Naive thymus-derived CD8-positive, alpha-beta T cell (primary cell): Measurements from ENCODE around the gene PPP1CC. TPM values are rescaled to one million over a fixed set of nuclear protein-coding genes. Genes with fewer than 3 reads are reported as not detected.

Experiments
- ATAC-seq, 2 donors: fragments of 150-1000 bp; cut with Tn5 transposase in 1 of 2; sonication (Bioruptor Pico), chemical (Tn5 transposase) in 1 of 2; 1 replicate in 1 of 2; 2 replicates in 1 of 2; pipeline ENCODE4 v1.10.0; 2021; ENCODE audit warnings: mild to moderate bottlenecking in 2 of 2, moderate library complexity in 2 of 2
- POLR2A ChIA-PET: fragments of 350-600 bp; sonication (Branson Sonifier 250); formaldehyde crosslinking; loops from one replicate; lab custom pipeline; 2021; ENCODE audit warnings: antibody characterized with exemption; lab: Charles Lee
- DNase-seq, 10 donors: peaks; one replicate each; pipeline versions ENCODE4 v3.0.0 to v3.0.0-alpha.2; 2020 to 2022
- H3K27ac Mint-ChIP-seq, 10 donors: one replicate each; pipeline ENCODE4 v1.8.0; 2020 to 2022; ENCODE audit warnings: mild to moderate bottlenecking in 10 of 10, mixed read lengths in 10 of 10, moderate library complexity in 4 of 10, inconsistent platforms in 1 of 10
- H3K27me3 Mint-ChIP-seq, 5 donors: one replicate each; pipeline ENCODE4 v1.8.0; 2021 to 2022; ENCODE audit warnings: mixed read lengths in 5 of 5
- H3K36me3 Mint-ChIP-seq, 3 donors: one replicate each; pipeline ENCODE4 v1.8.0; 2020 to 2022; ENCODE audit warnings: mixed read lengths in 3 of 3, mild to moderate bottlenecking in 2 of 3, inconsistent platforms in 1 of 3
- H3K4me1 Mint-ChIP-seq, 4 donors: one replicate each; pipeline ENCODE4 v1.8.0; 2021 to 2022; ENCODE audit warnings: mixed read lengths in 4 of 4
- H3K4me3 Mint-ChIP-seq, 10 donors: one replicate each; pipeline ENCODE4 v1.8.0; 2020 to 2022; ENCODE audit warnings: mild to moderate bottlenecking in 10 of 10, mixed read lengths in 10 of 10, moderate library complexity in 6 of 10, inconsistent platforms in 1 of 10
- H3K9me3 Mint-ChIP-seq, 9 donors: one replicate each; pipeline ENCODE4 v1.8.0; 2020 to 2022; ENCODE audit warnings: mixed read lengths in 9 of 9, mild to moderate bottlenecking in 3 of 9, inconsistent platforms in 1 of 9, moderate library complexity in 1 of 9
- polyA plus RNA-seq, 3 donors: library from polyadenylated mRNA; unstranded; fragments of 300-500 nt; fragmentation: Illumina TruSeq; gene quantifications; one replicate each; pipeline ENCODE4 v1.2.3, GENCODE V29; 2021
- total RNA-seq, 8 experiments: library from RNA in 2 of 8; stranded (reverse) in 2 of 8; gene quantifications; one replicate each; pipeline ENCODE4 v1.2.3 and lab custom pipeline; 2021 to 2026

The PPP1CC gene
- total and polyA plus RNA-seq, 5 experiments from 2014 or later = 112 to 150 (median 127) TPM

DNA sequence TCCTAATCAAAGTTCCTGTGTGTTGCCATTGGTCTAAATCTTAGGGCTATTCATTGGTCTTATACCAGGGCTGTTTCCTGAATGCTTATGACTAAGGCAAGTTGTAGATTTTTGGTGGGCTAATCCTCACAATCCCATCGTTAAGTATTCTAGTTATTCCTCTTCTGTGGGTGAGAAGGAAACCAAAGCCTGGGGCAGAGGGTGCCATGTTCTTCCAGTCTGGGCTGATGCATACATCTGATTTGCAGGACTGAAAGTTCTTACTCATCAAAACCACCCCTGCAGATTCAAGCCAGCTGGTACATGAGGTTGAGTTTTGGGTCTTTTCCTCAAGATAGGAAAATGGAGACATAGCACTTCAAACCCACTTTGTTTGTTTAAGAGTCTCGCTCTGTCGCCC, 25.7 kb downstream of the PPP1CC start:
- H3K27me3 Mint-ChIP-seq = no peaks in the 10 kb centered on the region
- H3K36me3 Mint-ChIP-seq = peaks cover 14 to 48% (median 31%) of the 10 kb centered on the region in 3 donors
- POLR2A ChIA-PET = no interaction called here
- H3K4me1 Mint-ChIP-seq = peaks cover 0 to 11% (median 2%) of the 10 kb centered on the region in 4 donors
- ATAC-seq = no peak
- H3K27ac Mint-ChIP-seq = peak overlapping the region in 3 of 10 donors; percentile 26 to 57 (median 31)
- H3K9me3 Mint-ChIP-seq = no peaks in the 10 kb centered on the region
- DNase-seq = no peak
- H3K4me3 Mint-ChIP-seq = no peak overlapping the region

DNA sequence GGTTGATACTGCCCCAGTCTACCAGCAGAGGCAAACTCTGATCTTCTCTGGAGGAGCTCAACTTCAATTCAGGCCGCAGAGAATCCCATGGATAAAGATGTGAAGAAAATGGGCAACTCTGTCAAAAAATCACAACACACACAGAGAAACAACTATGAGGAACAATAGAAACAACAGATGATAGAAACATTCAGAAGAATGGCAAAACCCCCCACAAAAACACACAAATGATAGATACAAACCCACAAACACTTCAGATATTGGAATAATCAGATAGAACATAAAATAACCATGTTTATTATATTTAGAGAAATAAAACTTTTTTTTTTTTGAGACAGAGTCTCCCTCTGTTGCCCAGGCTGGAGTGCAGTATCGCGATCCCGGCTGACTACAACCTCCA, 33.8 kb downstream of the PPP1CC start:
- Mint-ChIP-seq H3K9me3 (no peaks in the 10 kb centered on the region), H3K27ac (peak overlapping the region in 1 of 10 donors; percentile 17), H3K4me1 (peaks cover 0 to 1% (median 0%) of the 10 kb centered on the region in 4 donors), H3K36me3 (peaks cover 0 to 4% (median 0%) of the 10 kb centered on the region in 3 donors), H3K4me3 (no peak overlapping the region), H3K27me3 (no peaks in the 10 kb centered on the region)
- POLR2A ChIA-PET = interaction anchor here (0.6 to 1.0 kb wide), 3 partner anchors 11 to 124 kb away, joined by 3 to 4 read pairs (median 4); no protein-coding TSS in a partner anchor
- no peak for ATAC-seq
- DNase-seq = no peak

DNA sequence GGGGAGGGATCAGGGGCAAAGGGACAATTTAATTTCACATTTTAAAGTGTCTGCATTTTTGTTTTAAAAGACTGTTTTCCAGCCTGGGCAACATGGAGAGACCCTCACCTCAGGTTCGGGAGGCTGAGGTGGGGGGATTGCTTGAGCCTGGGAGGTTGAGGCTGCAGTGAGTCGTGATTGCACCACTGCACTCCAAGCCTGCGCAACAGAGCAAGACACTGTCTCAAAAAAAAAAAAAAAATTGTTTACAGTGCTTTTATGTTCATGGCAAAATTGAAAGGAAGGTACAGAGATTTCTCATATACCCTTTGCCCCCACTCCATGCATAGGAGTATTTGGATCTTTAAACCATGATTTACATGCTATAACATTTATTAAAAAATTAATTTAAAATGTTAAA, 37.4 kb downstream of the PPP1CC start:
- Mint-ChIP-seq H3K9me3 (no peaks in the 10 kb centered on the region), H3K36me3 (no peaks in the 10 kb centered on the region), H3K4me1 (peaks cover 0 to 2% (median 0%) of the 10 kb centered on the region in 4 donors), H3K27ac (peak overlapping the region in 1 of 10 donors; percentile 17), H3K4me3 (no peak overlapping the region), H3K27me3 (no peaks in the 10 kb centered on the region)
- ATAC-seq (no peak), DNase-seq (no peak)
- POLR2A ChIA-PET = no interaction called here

DNA sequence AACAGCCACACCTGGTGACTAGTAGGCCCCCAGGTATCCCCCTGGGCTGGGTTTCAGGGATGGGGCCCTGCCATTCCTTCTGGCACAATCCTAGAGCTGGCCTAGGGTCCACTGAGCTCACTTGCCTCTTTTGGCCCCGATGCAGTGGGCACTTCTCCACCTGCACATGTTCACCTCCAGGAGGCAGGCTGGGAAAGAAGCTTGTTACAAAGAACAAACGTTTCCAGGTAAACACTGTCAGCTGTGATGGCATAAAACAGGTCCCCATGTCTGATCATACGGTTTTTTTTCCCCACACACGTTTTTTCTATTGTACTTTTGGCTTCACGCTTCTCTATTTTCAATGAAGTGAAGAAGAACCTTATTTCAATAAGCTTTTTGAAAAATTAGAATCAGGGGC, 37.9 kb downstream of the PPP1CC start:
- DNase-seq (peak in 1 of 10 donors; percentile 16), ATAC-seq (no peak)
- peak overlapping the region in 1 of 10 donors; percentile 17 for H3K27ac Mint-ChIP-seq
- no peak overlapping the region for H3K4me3 Mint-ChIP-seq
- peaks cover 0 to 2% (median 0%) of the 10 kb centered on the region in 4 donors for H3K4me1 Mint-ChIP-seq
- no peaks in the 10 kb centered on the region for H3K9me3 Mint-ChIP-seq
- no peaks in the 10 kb centered on the region for H3K27me3 Mint-ChIP-seq
- no peaks in the 10 kb centered on the region for H3K36me3 Mint-ChIP-seq
- POLR2A ChIA-PET = no interaction called here

DNA sequence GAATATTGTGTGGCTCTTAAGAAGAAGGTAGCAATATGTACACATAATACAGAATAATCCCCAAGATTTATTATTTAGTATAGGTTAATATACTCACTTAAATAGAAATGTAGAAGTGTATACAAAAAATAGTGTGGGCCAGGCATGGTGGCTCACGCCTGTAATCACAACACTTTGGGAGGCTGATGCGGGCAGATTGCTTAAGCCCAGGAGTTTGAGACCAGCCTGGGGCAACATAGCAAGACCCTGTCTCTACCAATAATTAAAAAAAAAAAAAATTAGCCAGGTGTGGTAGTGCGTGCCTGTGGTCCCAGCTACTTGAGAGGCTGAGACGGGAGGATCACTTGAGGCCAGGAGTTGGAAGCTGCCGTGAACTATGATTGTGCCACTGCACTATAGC, 38.5 kb downstream of the PPP1CC start:
- no peaks in the 10 kb centered on the region for H3K9me3 Mint-ChIP-seq
- POLR2A ChIA-PET = interaction anchor here (0.6 to 1.3 kb wide), 2 partner anchors 35 to 151 kb away, joined by 3 to 4 read pairs; no protein-coding TSS in a partner anchor
- peak overlapping the region in 1 of 10 donors; percentile 57 for H3K27ac Mint-ChIP-seq
- no peaks in the 10 kb centered on the region for H3K36me3 Mint-ChIP-seq
- no peak for DNase-seq
- no peaks in the 10 kb centered on the region for H3K27me3 Mint-ChIP-seq
- H3K4me3 Mint-ChIP-seq = no peak overlapping the region
- H3K4me1 Mint-ChIP-seq = peaks cover 0 to 2% (median 0%) of the 10 kb centered on the region in 4 donors
- no peak for ATAC-seq

DNA sequence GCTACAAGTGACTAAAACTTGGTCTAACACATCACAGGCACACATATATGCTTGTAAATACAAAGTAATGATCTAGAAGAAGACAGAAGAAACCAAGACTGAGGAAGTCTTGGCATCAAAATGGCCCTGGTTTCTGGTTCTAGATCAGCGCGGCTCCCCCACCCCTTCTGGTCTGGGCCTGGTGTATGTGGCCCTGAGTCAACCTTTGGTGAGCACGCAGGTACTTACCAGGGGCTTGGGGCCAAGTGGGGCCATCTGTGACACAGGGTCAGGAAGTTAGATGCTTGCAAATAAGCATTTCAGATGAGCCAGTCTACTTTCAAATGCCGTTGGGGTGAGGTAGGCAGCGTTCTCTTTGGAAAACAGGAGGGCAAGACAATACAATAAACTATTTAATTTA, 40.6 kb downstream of the PPP1CC start:
- Mint-ChIP-seq H3K4me1 (peaks cover 6 to 11% (median 8%) of the 10 kb centered on the region in 4 donors), H3K9me3 (no peaks in the 10 kb centered on the region), H3K36me3 (no peaks in the 10 kb centered on the region), H3K27ac (no peak overlapping the region), H3K4me3 (no peak overlapping the region), H3K27me3 (no peaks in the 10 kb centered on the region)
- ATAC-seq (no peak), DNase-seq (no peak)
- POLR2A ChIA-PET = no interaction called here

DNA sequence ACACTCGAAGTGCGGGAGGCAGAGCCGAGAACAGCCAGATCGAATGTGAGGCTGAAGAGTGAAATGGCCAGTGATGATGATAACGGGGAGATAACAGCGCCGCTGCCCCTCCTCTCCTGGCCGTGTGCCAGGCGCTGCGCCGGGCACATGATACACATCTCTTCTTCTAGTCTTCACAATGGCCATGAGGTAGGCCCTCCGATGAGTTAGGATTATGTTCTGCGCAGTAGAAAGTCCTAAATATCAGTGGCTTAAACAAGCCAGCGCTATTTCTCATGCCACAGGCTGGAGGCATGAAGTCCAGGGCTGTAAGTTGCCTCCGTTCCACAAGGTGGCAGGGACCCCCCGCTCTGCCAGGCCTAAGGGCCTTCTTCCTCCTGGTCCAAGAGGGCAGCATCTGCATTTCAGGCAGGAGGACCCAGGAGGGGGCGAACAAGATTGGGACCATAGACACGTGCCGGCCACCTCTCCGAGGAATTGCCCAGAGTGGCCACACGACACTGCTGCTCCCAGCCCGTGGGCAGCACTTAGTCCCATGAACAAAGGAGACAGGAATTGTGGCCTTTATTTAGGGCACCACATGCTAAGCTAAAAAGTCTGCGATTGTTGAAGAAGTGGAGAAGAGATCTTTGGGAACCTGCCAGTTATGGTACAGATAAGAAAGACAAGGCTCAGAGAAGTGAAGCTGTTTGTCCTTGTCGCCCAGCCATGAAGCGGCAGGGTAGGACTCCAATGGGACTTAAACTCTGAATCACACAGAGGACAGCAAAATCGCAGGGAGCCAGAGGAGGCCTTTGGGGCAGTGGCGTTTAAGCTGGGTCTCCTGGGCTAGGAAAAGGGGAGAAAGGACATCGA, 42.9 kb downstream of the PPP1CC start:
- Mint-ChIP-seq H3K4me3 (no peak overlapping the region), H3K4me1 (peaks cover 7 to 24% (median 11%) of the 10 kb centered on the region in 4 donors), H3K36me3 (no peaks in the 10 kb centered on the region), H3K27ac (peak overlapping the region in 1 of 10 donors; percentile 13), H3K27me3 (no peaks in the 10 kb centered on the region), H3K9me3 (no peaks in the 10 kb centered on the region)
- POLR2A ChIA-PET = interaction anchor here (0.6 kb wide), 1 partner anchor 80 kb away, joined by 3 read pairs; no protein-coding TSS in a partner anchor
- DNase-seq (no peak), ATAC-seq (no peak)

DNA sequence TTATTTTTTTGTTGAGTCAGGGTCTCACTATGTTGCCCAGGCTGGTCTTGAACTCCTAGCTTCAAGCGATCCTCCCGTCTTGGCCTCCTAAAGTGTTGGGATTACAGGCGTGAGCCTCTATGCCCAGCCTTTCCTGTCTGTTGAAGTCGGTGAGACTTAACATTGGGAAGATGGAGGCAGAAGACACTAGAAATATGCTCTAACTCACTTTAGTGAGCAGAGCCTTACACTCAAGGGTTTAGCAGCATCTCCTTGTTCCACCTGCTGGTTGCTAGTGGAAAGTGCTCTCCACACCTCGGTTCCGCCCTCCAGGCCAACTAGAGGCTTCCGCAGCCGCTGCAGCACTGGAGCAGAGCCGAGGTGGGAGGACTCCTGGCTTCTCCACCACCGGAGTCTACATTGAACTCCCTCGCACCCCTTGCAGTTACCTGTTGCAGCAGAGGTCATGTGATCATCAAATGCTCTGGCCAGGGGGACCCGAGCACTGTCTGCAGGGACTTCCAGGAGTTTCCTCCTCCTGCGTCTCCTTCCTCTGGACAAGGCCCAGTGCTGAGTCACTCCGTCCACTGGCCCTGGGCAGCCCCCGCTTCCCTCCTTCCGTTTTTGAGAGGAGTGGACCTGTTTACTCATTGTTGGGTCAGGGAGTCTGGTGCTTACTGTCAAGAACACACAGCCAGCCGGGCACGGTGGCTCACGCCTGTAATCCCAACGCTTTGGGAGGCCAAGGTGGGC, 44.4 kb downstream of the PPP1CC start:
- ATAC-seq (peak; percentile 100), DNase-seq (peak; percentile 60 to 88 (median 77))
- Mint-ChIP-seq H3K27me3 (no peaks in the 10 kb centered on the region), H3K36me3 (no peaks in the 10 kb centered on the region), H3K4me1 (peaks cover 7 to 39% (median 12%) of the 10 kb centered on the region in 4 donors), H3K27ac (peak overlapping the region in 8 of 10 donors; percentile 56 to 92 (median 76)), H3K4me3 (peak overlapping the region in 5 of 10 donors; percentile 20 to 55 (median 39)), H3K9me3 (no peaks in the 10 kb centered on the region)
- POLR2A ChIA-PET = interaction anchor here (0.7 to 1.3 kb wide), 4 partner anchors 20 to 98 kb away, joined by 3 to 7 read pairs (median 3); partner anchors contain the start of gene TCTN1

DNA sequence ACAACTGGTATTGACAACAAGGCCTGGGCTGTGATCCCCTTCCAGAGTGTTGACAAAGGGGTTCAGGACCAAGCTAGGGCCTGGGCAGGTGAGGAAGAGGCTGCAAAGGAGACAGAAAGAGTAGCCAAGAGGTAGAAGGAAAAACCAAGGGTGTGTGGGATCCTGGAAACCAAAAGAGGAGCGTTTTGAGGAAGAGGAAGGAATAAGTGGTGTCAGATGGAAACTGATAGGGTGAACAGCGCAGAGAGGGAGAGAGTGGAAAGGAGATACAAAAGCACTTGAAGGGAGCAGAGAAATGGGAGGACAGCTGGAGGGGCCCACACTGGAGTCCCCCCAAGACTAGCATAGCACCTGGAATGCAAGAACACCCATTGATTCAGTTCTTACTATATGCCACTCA, 45.5 kb downstream of the PPP1CC start:
- H3K27me3 Mint-ChIP-seq = no peaks in the 10 kb centered on the region
- no peak overlapping the region for H3K4me3 Mint-ChIP-seq
- peaks cover 7 to 42% (median 12%) of the 10 kb centered on the region in 4 donors for H3K4me1 Mint-ChIP-seq
- H3K9me3 Mint-ChIP-seq = no peaks in the 10 kb centered on the region
- no peaks in the 10 kb centered on the region for H3K36me3 Mint-ChIP-seq
- no peak for ATAC-seq
- no peak for DNase-seq
- POLR2A ChIA-PET = interaction anchor here (0.9 to 1.3 kb wide), 3 partner anchors 19 to 96 kb away, joined by 3 to 7 read pairs (median 3); no protein-coding TSS in a partner anchor
- H3K27ac Mint-ChIP-seq = peak overlapping the region in 7 of 10 donors; percentile 4 to 81 (median 37)

DNA sequence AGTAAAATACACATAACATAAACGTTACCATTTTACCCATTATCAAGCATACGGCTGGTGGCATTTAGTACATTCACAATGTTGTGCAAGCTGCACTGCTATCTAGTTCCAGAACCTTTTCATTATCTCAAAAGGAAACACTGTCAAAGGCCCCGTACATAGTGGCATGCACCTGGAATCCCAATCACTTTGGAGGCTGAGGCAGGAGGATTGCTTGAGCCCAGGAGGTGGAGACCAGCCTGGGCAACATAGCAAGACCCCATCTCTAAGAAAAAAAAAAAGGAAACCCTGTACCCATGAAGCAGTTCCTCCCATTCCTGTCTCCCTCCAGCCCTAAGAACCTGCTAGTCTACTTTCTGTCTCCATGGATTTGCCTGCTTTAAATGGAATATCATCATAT, 46.4 kb downstream of the PPP1CC start:
- DNase-seq (no peak), ATAC-seq (no peak)
- H3K36me3 Mint-ChIP-seq = no peaks in the 10 kb centered on the region
- H3K9me3 Mint-ChIP-seq = no peaks in the 10 kb centered on the region
- no peak overlapping the region for H3K4me3 Mint-ChIP-seq
- H3K27ac Mint-ChIP-seq = peak overlapping the region in 1 of 10 donors; percentile 7
- no peaks in the 10 kb centered on the region for H3K27me3 Mint-ChIP-seq
- POLR2A ChIA-PET = interaction anchor here (0.5 kb wide), 1 partner anchor 18 kb away, joined by 3 read pairs; no protein-coding TSS in a partner anchor
- peaks cover 7 to 52% (median 11%) of the 10 kb centered on the region in 4 donors for H3K4me1 Mint-ChIP-seq

DNA sequence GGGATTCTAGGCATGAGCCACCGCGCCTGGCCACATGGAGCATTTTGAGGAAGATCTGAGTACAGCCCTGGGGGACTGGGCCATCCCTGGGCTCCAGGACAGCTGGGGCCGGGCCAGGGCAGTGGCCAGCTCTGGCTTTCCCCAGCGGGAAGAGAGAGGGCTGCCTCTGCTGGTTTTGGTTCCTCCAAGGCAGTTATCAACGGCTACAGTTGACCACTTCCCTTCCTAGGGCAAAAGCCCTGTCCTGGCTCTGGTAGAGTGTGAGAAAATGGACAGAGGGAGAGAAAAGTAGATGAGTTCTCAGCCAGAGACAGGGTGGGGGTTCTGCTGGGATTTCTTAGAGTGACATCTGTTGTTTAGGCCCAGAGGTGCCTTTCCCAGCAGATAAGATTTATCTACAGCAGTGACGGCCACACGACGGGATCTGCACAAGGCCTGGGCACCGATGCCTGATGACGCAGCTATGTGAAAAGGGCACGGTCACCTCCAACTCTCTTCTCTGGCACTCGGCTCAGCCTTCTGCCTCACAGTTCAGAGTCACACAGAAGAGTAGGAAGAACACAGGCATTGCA, 48.3 kb downstream of the PPP1CC start:
- DNase-seq (no peak), ATAC-seq (no peak)
- peak overlapping the region in 6 of 10 donors; percentile 17 to 75 (median 46) for H3K27ac Mint-ChIP-seq
- POLR2A ChIA-PET = interaction anchor here (0.7 kb wide), 1 partner anchor 74 kb away, joined by 5 read pairs; no protein-coding TSS in a partner anchor
- H3K36me3 Mint-ChIP-seq = no peaks in the 10 kb centered on the region
- peaks cover 15 to 65% (median 21%) of the 10 kb centered on the region in 4 donors for H3K4me1 Mint-ChIP-seq
- no peaks in the 10 kb centered on the region for H3K9me3 Mint-ChIP-seq
- H3K27me3 Mint-ChIP-seq = no peaks in the 10 kb centered on the region
- H3K4me3 Mint-ChIP-seq = no peak overlapping the region

DNA sequence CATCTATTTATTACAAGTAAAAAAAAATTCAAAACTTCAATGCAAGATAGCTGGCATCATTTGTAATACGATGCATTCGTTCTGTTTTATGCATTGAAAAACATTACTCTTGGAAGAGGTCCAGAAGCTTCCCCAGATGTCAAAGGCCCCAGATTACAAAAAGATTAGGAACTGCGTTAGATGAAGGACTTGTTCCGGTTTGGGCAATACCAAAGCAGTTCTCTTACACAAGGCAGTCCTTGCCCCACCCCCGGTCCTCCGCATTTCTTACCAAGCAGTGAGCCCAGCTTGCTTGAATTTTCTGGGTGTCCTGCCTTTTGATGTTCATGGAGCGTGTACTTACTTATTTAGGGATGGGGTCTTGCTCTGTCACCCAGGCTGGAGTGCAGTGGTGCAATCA, 49.0 kb downstream of the PPP1CC start:
- no peak overlapping the region for H3K4me3 Mint-ChIP-seq
- DNase-seq (no peak), ATAC-seq (no peak)
- peak overlapping the region in 5 of 10 donors; percentile 20 to 59 (median 51) for H3K27ac Mint-ChIP-seq
- H3K27me3 Mint-ChIP-seq = no peaks in the 10 kb centered on the region
- POLR2A ChIA-PET = interaction anchor here (0.6 to 2.0 kb wide), 3 partner anchors 67 to 80 kb away, joined by 3 to 7 read pairs (median 5); partner anchors contain the start of gene TCTN1
- peaks cover 16 to 66% (median 23%) of the 10 kb centered on the region in 4 donors for H3K4me1 Mint-ChIP-seq
- H3K9me3 Mint-ChIP-seq = no peaks in the 10 kb centered on the region
- no peaks in the 10 kb centered on the region for H3K36me3 Mint-ChIP-seq
